Right lobe of liver (tissue), 4 donors: ENCODE data around the gene KIF9.

Source experiments
- POLR2A ChIP-seq: fragments of 450-650 bp; IDR thresholded peaks from one replicate; pipeline ENCODE4 v1.6.1; 2017; ENCODE audit warnings: antibody characterized with exemption, mild to moderate bottlenecking
- TF ChIP-seq, protein P1 (sequence below), 4 donors: fragments of 200-600 bp in 3 of 4; fragments of 450-650 bp in 1 of 4; IDR thresholded peaks; one replicate each; pipeline versions ENCODE4 v1.5.1 to v1.8.0; 2016 to 2022; ENCODE audit warnings: antibody characterized with exemption in 4 of 4, mild to moderate bottlenecking in 2 of 4
- donor health status: DM: no; HTN: no; CAD: no.
- donor health status: DM: no; HTN: no; CAD: no.
- donor health status: DM: no; HTN: yes; CAD: no.

DNA sequence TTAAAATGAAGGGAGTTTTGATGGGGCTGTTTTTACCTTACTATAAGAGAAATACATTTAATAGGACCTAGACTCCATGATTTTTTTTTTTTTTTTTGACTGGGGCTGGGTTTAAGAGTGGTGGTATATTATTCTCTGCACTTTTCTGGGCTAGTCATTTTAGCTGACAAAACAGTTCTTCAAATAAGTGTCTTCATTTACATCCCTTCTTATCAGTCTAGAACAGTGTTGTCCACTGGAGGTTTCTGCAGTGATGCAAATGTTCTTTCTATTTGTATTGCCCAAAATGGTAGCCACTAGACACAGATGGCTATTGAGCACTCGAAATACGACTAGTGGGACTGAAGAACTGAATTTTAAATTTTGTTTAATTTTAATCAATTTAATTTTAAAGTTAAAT, 37.4 kb upstream of the KIF9 start:
- TF ChIP-seq, protein P1, sequence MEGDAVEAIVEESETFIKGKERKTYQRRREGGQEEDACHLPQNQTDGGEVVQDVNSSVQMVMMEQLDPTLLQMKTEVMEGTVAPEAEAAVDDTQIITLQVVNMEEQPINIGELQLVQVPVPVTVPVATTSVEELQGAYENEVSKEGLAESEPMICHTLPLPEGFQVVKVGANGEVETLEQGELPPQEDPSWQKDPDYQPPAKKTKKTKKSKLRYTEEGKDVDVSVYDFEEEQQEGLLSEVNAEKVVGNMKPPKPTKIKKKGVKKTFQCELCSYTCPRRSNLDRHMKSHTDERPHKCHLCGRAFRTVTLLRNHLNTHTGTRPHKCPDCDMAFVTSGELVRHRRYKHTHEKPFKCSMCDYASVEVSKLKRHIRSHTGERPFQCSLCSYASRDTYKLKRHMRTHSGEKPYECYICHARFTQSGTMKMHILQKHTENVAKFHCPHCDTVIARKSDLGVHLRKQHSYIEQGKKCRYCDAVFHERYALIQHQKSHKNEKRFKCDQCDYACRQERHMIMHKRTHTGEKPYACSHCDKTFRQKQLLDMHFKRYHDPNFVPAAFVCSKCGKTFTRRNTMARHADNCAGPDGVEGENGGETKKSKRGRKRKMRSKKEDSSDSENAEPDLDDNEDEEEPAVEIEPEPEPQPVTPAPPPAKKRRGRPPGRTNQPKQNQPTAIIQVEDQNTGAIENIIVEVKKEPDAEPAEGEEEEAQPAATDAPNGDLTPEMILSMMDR (IDR thresholded peaks at IDR 0.05) = no peak
- no peak for TF ChIP-seq POLR2A
